Suprapubic skin (tissue), 4 donors: ENCODE results near the gene WDFY4. TPM values are rescaled to one million over a fixed set of nuclear protein-coding genes. Genes with fewer than 3 reads are reported as not detected.

ENCODE experiments used
- DNase-seq, 2 donors: peaks; one replicate each; pipeline ENCODE4 v3.0.0-alpha.2; 2019; ENCODE audit warnings: low spot score in 2 of 2
- H3K27ac ChIP-seq: fragments of 200-600 bp; sonication (generic); one replicate; pipeline ENCODE4 v1.5.1; 2019
- H3K27me3 ChIP-seq: fragments of 200-600 bp; sonication (generic); one replicate; pipeline ENCODE4 v1.5.1; 2019
- H3K36me3 ChIP-seq: fragments of 200-600 bp; sonication (generic); one replicate; pipeline ENCODE4 v1.5.1; 2019
- H3K4me1 ChIP-seq: fragments of 200-600 bp; sonication (generic); one replicate; pipeline ENCODE4 v1.5.1; 2019
- H3K4me3 ChIP-seq: fragments of 200-600 bp; sonication (generic); one replicate; pipeline ENCODE4 v1.5.1; 2019; ENCODE audit warnings: mild to moderate bottlenecking
- H3K9me3 ChIP-seq: fragments of 200-600 bp; sonication (generic); one replicate; pipeline ENCODE4 v1.5.1; 2019
- CTCF ChIP-seq, 2 donors: fragments of 200-600 bp in 1 of 2; fragments of 450-650 bp in 1 of 2; sonication (generic) in 1 of 2; IDR thresholded peaks; one replicate each; pipeline ENCODE4 v1.5.1; 2016 to 2019; ENCODE audit warnings: antibody characterized with exemption in 2 of 2, mild to moderate bottlenecking in 1 of 2, moderate library complexity in 1 of 2
- EP300 ChIP-seq: sonication (generic); formaldehyde crosslinking; IDR thresholded peaks from one replicate; pipeline ENCODE4 v1.6.1; 2017; ENCODE audit warnings: antibody characterized with exemption
- POLR2A ChIP-seq, 2 donors: fragments of 450-650 bp; IDR thresholded peaks; one replicate each; pipeline ENCODE4 v1.6.1; 2017; ENCODE audit warnings: antibody characterized with exemption in 2 of 2, mild to moderate bottlenecking in 2 of 2, moderate library complexity in 2 of 2
- POLR2AphosphoS5 ChIP-seq, 3 donors: sonication (generic); formaldehyde crosslinking; IDR thresholded peaks; one replicate each; pipeline ENCODE4 v1.6.1; 2017; ENCODE audit warnings: antibody characterized with exemption in 3 of 3
- WGBS: methylation state at CpG from one replicate; pipeline ENCODE4 v1.1.5; 2018; 5-methylcytosine and 5-hydroxymethylcytosine counted together
- total RNA-seq, 4 donors: library from RNA; depleted of rRNA; stranded (reverse); fragments of >200 nt; gene quantifications; one replicate each; pipeline ENCODE4 v1.1.0, GENCODE V29; 2016

Gene WDFY4
- total RNA-seq, 4 donors from 2014 or later: 0.57 to 2.9 (median 1.0) TPM

- no peak overlapping the region for H3K4me3 ChIP-seq
- no peak for DNase-seq
- 80% methylated on average over 2 of the region's 2 CpGs for WGBS
Observed at GRCh38 chr10:48904861-48905260, 220.2 kb downstream of the WDFY4 start.

DNA sequence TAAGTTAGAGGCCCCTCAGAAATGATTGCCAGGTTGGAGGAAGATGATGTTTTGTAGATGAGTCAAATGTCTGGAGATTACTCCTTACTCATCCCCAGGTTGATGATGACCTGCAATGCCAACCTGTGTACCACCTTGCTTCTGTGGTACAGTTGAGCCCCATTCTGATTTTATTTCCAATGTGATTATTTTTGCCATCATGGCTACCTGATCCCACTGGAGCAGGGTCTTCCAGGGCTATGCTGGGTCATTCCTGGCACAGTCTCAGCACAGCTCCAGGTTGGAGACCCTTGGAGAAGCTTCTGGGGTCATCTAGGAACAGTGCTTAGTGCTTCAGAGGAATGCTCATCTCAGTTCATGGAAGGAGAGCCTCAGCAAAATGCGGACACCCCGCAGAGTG is 220.6 kb downstream of the WDFY4 start:
- no peak for TF ChIP-seq POLR2AphosphoS5 (IDR thresholded peaks at IDR 0.05)
- no peak for TF ChIP-seq CTCF (IDR thresholded peaks at IDR 0.05)
- no peak for TF ChIP-seq POLR2A (IDR thresholded peaks at IDR 0.05)
- TF ChIP-seq EP300: no peak
- Histone ChIP-seq H3K27ac (no peak overlapping the region), H3K27me3 (no peaks in the 10 kb centered on the region), H3K9me3 (no peaks in the 10 kb centered on the region), H3K4me3 (no peak overlapping the region), H3K4me1 (no peaks in the 10 kb centered on the region), H3K36me3 (no peaks in the 10 kb centered on the region)
- no CpG with 5 or more reads among the region's 2 CpGs for WGBS
- DNase-seq: no peak

More at GRCh38 chr10:48904861-48905260, 220.2 kb downstream of the WDFY4 start:
- no peaks in the 10 kb centered on the region for H3K4me1 ChIP-seq
- TF ChIP-seq CTCF (IDR thresholded peaks at IDR 0.05): no peak
- TF ChIP-seq EP300: no peak
- TF ChIP-seq POLR2A (IDR thresholded peaks at IDR 0.05): no peak
- TF ChIP-seq POLR2AphosphoS5 (IDR thresholded peaks at IDR 0.05): no peak
- H3K36me3 ChIP-seq: no peaks in the 10 kb centered on the region
- no peaks in the 10 kb centered on the region for H3K9me3 ChIP-seq
- no peak overlapping the region for H3K27ac ChIP-seq
- H3K27me3 ChIP-seq: no peaks in the 10 kb centered on the region

GRCh38 chr10:48906841-48907240 is 222.2 kb downstream of the WDFY4 start:
- Histone ChIP-seq H3K27me3 (no peaks in the 10 kb centered on the region), H3K36me3 (no peaks in the 10 kb centered on the region), H3K27ac (no peak overlapping the region), H3K9me3 (no peaks in the 10 kb centered on the region), H3K4me1 (no peaks in the 10 kb centered on the region), H3K4me3 (no peak overlapping the region)
- DNase-seq: no peak
- TF ChIP-seq POLR2A (IDR thresholded peaks at IDR 0.05): no peak
- WGBS: 66% methylated on average over 2 of the region's 2 CpGs

GRCh38 chr10:48907730-48908129 is 223.1 kb downstream of the WDFY4 start:
- no peak overlapping the region for H3K27ac ChIP-seq
- no peak for DNase-seq
- no peaks in the 10 kb centered on the region for H3K27me3 ChIP-seq
- H3K4me3 ChIP-seq: no peak overlapping the region
- H3K36me3 ChIP-seq: no peaks in the 10 kb centered on the region
- no peaks in the 10 kb centered on the region for H3K9me3 ChIP-seq
- TF ChIP-seq POLR2A (IDR thresholded peaks at IDR 0.05) (no peak), POLR2AphosphoS5 (IDR thresholded peaks at IDR 0.05) (no peak), CTCF (IDR thresholded peaks at IDR 0.05) (no peak), EP300 (no peak)
- no peaks in the 10 kb centered on the region for H3K4me1 ChIP-seq
- 94% methylated on average over 4 of the region's 4 CpGs for WGBS

DNA sequence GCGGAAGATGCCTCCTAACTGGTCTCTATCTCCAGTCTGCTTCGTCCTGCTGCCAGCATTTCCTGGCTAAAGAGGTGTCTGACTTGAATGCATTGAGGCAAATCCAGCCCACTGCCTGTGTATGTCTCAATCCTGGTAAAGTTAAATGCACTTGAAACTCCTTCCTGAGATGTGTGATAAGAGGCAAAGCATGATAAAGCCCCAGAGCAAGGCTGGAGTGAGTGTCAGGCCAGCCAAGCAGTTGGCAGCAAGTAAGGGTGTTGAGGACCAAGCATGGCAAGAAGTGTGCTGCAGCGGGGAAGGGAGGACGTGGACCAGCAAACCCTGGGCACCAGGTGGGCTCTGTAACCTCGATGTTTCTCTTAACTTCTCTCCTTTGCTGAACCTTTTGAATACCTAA is 225.9 kb downstream of the WDFY4 start:
- no peaks in the 10 kb centered on the region for H3K36me3 ChIP-seq
- TF ChIP-seq POLR2A (IDR thresholded peaks at IDR 0.05) (no peak), POLR2AphosphoS5 (IDR thresholded peaks at IDR 0.05) (no peak), CTCF (IDR thresholded peaks at IDR 0.05) (no peak), EP300 (no peak)
- no peaks in the 10 kb centered on the region for H3K4me1 ChIP-seq
- no peaks in the 10 kb centered on the region for H3K27me3 ChIP-seq
- no peak overlapping the region for H3K4me3 ChIP-seq
- H3K9me3 ChIP-seq: no peaks in the 10 kb centered on the region
- WGBS: 91% methylated on average over 5 of the region's 5 CpGs
- no peak overlapping the region for H3K27ac ChIP-seq
- DNase-seq: no peak

DNA sequence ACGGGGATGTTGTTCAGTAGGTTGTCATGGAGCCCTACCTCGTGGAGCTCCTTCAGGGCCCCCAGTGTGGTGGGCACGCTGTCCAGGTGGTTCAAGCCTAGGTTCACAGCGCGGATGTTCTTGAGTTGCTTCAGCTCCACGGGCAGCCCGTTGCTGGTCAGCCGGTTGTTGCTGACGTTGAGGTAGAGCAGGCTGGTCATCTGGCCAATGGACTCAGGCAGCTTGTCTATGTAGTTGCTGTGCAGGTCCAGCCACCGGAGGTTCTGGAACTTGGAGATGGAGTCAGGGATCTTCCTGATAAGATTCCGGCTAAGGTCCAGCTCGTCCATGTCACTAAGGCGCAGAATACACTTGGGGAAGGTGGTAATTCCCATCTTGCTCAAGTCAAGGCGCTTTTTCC is 229.0 kb downstream of the WDFY4 start:
- H3K36me3 ChIP-seq: no peaks in the 10 kb centered on the region
- no peak for DNase-seq
- no peaks in the 10 kb centered on the region for H3K9me3 ChIP-seq
- H3K4me3 ChIP-seq: no peak overlapping the region
- 97% methylated on average over 13 of the region's 14 CpGs for WGBS
- H3K4me1 ChIP-seq: no peaks in the 10 kb centered on the region
- no peak for TF ChIP-seq EP300
- no peak overlapping the region for H3K27ac ChIP-seq
- no peaks in the 10 kb centered on the region for H3K27me3 ChIP-seq
